ENCODE data around the gene PPP1R3G. TPM values are rescaled to one million over a fixed set of nuclear protein-coding genes. Genes with fewer than 3 reads are reported as not detected.

PPP1R3G gene
- total RNA-seq = 0.36 and 0.40 TPM in 2 replicates

GRCh38 chr6:5084781-5085647 lies at the start of gene PPP1R3G:
PPP1R3G (plus strand) TSS chr6:5085341; CDS start chr6:5085486, 145 bp downstream.

Other genes starting within 250 kb of the PPP1R3G start
- gene RPP40, start 81.3 kb upstream of the PPP1R3G start, total RNA-seq = 19.1 and 25.6 TPM in 2 replicates
- gene LYRM4, start 175.6 kb downstream of the PPP1R3G start, total RNA-seq = 17.3 and 18.8 TPM in 2 replicates
- 24.6 and 27.2 TPM in 2 replicates for gene FARS2, start 176.2 kb downstream of the PPP1R3G start, total RNA-seq